MM.1S (cell line): ENCODE measurements around the gene ITGAV.

ENCODE experiments used
- CTCF ChIP-seq: fragments of 300-600 bp; sonication (generic); IDR thresholded peaks from 2 replicates; pipeline ENCODE4 v1.5.1; 2016; ENCODE audit warnings: antibody characterized with exemption, low read length, mixed read lengths
- EZH2 ChIP-seq: fragments of 300-600 bp; sonication (generic); optimal IDR thresholded peaks from 2 replicates; pipeline ENCODE3; 2017; ENCODE audit warnings: low read depth, mild to moderate bottlenecking, antibody characterized with exemption, low read length, mixed read lengths
- EZH2phosphoT487 ChIP-seq: fragments of 300-600 bp; sonication (generic); IDR thresholded peaks from 2 replicates; pipeline ENCODE4 v1.6.1; 2018; ENCODE audit warnings: antibody characterized with exemption, low read length

GRCh38 chr2:186575856-186576255 lies 14.0 kb upstream of the ITGAV start:
- TF ChIP-seq CTCF: no peak
- TF ChIP-seq EZH2phosphoT487: no peak
- TF ChIP-seq EZH2: no peak
